Measurements from ENCODE around the gene CDKAL1.

Gene CDKAL1

GRCh38 chr6:21123507-21124436 lies 589.5 kb downstream of the CDKAL1 start:
- DNase-seq = no peak

- DNase-seq = no peak
Observed at GRCh38 chr6:21128601-21129000, 594.3 kb downstream of the CDKAL1 start.

- DNase-seq = no peak
Observed at GRCh38 chr6:21131406-21131805, 597.1 kb downstream of the CDKAL1 start.

- no peak for DNase-seq
Observed at GRCh38 chr6:21132446-21132845, 598.2 kb downstream of the CDKAL1 start.

- no peak for DNase-seq
Observed at GRCh38 chr6:21132856-21133838, 598.9 kb downstream of the CDKAL1 start.

GRCh38 chr6:21133901-21134300 lies 599.6 kb downstream of the CDKAL1 start:
- DNase-seq = no peak

- DNase-seq = no peak
Observed at GRCh38 chr6:21134356-21134755, 600.1 kb downstream of the CDKAL1 start.

- no peak for DNase-seq
Observed at GRCh38 chr6:21135484-21136013, 601.3 kb downstream of the CDKAL1 start.

GRCh38 chr6:21137700-21138335 lies 603.6 kb downstream of the CDKAL1 start:
- DNase-seq = no peak

- DNase-seq = no peak
Observed at GRCh38 chr6:21138336-21139069, 604.2 kb downstream of the CDKAL1 start.

- no peak for DNase-seq
Observed at GRCh38 chr6:21140966-21141365, 606.7 kb downstream of the CDKAL1 start.

- no peak for DNase-seq
Observed at GRCh38 chr6:21141616-21142303, 607.5 kb downstream of the CDKAL1 start.

- no peak for DNase-seq
Observed at GRCh38 chr6:21142741-21143140, 608.5 kb downstream of the CDKAL1 start.

- DNase-seq = no peak
Observed at GRCh38 chr6:21143645-21144044, 609.4 kb downstream of the CDKAL1 start.

GRCh38 chr6:21144928-21145327 lies 610.7 kb downstream of the CDKAL1 start:
- DNase-seq = no peak

- DNase-seq = no peak
Observed at GRCh38 chr6:21147995-21148394, 613.7 kb downstream of the CDKAL1 start.

- DNase-seq = no peak
Observed at GRCh38 chr6:21149470-21149869, 615.2 kb downstream of the CDKAL1 start.

GRCh38 chr6:21150667-21151066 lies 616.4 kb downstream of the CDKAL1 start:
- DNase-seq = no peak

GRCh38 chr6:21151119-21151518 lies 616.9 kb downstream of the CDKAL1 start:
- DNase-seq = no peak

GRCh38 chr6:21151530-21151929 lies 617.3 kb downstream of the CDKAL1 start:
- no peak for DNase-seq
